Activated CD4-positive, alpha-beta T cell treated with anti-CD3 and anti-CD28 coated beads, Interleukin-2, amount 50 U/mL, for 24 hours (primary cell): ENCODE results near the gene CAV3.

ENCODE experiments used
- DNase-seq, 2 donors: peaks; one replicate each; pipeline ENCODE4 v3.0.0-alpha.2; 2020; ENCODE audit warnings: low read depth in 1 of 2, low spot score in 1 of 2

CAV3 gene

GRCh38 chr3:8760506-8760905, 26.9 kb downstream of the CAV3 start:
- DNase-seq: no peak

- DNase-seq: no peak
Observed at GRCh38 chr3:8761866-8762265, 28.3 kb downstream of the CAV3 start.

- DNase-seq: no peak
Observed at GRCh38 chr3:8762607-8763377, 29.2 kb downstream of the CAV3 start.

GRCh38 chr3:8764528-8764927, 30.9 kb downstream of the CAV3 start:
- no peak for DNase-seq

- no peak for DNase-seq
Observed at GRCh38 chr3:8765528-8765927, 31.9 kb downstream of the CAV3 start.

GRCh38 chr3:8766148-8766547, 32.5 kb downstream of the CAV3 start:
- DNase-seq: no peak

- no peak for DNase-seq
Observed at GRCh38 chr3:8767256-8767666, 33.7 kb downstream of the CAV3 start.

- DNase-seq: no peak
Observed at GRCh38 chr3:8767667-8768363, 34.2 kb downstream of the CAV3 start.

GRCh38 chr3:8768364-8769087, 34.9 kb downstream of the CAV3 start:
- no peak for DNase-seq

GRCh38 chr3:8769088-8769822, 35.7 kb downstream of the CAV3 start, which contains the start of gene OXTR:
TSS of gene OXTR (minus strand) at chr3:8769613. CDS start at chr3:8768187, 1,426 bp downstream.
- peak; percentile 19 to 36 for DNase-seq

- no peak for DNase-seq
Observed at GRCh38 chr3:8773941-8774542, 40.4 kb downstream of the CAV3 start.

- DNase-seq: no peak
Observed at GRCh38 chr3:8775181-8775580, 41.6 kb downstream of the CAV3 start.

- no peak for DNase-seq
Observed at GRCh38 chr3:8775602-8776001, 42.0 kb downstream of the CAV3 start.

- no peak for DNase-seq
Observed at GRCh38 chr3:8776406-8776805, 42.8 kb downstream of the CAV3 start.

GRCh38 chr3:8777201-8777977, 43.8 kb downstream of the CAV3 start:
- DNase-seq: no peak

- no peak for DNase-seq
Observed at GRCh38 chr3:8777978-8778267, 44.3 kb downstream of the CAV3 start.

- no peak for DNase-seq
Observed at GRCh38 chr3:8778475-8778874, 44.9 kb downstream of the CAV3 start.

GRCh38 chr3:8780279-8780678, 46.7 kb downstream of the CAV3 start:
- no peak for DNase-seq

- DNase-seq: no peak
Observed at GRCh38 chr3:8784676-8785435, 51.3 kb downstream of the CAV3 start.

GRCh38 chr3:8790529-8790928, 56.9 kb downstream of the CAV3 start:
- no peak for DNase-seq
